Measurements from ENCODE around the gene KRT76.

KRT76 gene

GRCh38 chr12:52802442-52802841, 25.3 kb upstream of the KRT76 start:
- TF ChIP-seq, protein P1, sequence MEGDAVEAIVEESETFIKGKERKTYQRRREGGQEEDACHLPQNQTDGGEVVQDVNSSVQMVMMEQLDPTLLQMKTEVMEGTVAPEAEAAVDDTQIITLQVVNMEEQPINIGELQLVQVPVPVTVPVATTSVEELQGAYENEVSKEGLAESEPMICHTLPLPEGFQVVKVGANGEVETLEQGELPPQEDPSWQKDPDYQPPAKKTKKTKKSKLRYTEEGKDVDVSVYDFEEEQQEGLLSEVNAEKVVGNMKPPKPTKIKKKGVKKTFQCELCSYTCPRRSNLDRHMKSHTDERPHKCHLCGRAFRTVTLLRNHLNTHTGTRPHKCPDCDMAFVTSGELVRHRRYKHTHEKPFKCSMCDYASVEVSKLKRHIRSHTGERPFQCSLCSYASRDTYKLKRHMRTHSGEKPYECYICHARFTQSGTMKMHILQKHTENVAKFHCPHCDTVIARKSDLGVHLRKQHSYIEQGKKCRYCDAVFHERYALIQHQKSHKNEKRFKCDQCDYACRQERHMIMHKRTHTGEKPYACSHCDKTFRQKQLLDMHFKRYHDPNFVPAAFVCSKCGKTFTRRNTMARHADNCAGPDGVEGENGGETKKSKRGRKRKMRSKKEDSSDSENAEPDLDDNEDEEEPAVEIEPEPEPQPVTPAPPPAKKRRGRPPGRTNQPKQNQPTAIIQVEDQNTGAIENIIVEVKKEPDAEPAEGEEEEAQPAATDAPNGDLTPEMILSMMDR (IDR thresholded peaks at IDR 0.05; ENCODE audit: control insufficient read depth, insufficient read depth, low read depth, low read length, missing control alignments) = no peak
- H3K4me3 ChIP-seq (ENCODE audit: control insufficient read depth, low read depth, low read length) = no peak overlapping the region
- no peak for DNase-seq (ENCODE audit: low read depth)

DNA sequence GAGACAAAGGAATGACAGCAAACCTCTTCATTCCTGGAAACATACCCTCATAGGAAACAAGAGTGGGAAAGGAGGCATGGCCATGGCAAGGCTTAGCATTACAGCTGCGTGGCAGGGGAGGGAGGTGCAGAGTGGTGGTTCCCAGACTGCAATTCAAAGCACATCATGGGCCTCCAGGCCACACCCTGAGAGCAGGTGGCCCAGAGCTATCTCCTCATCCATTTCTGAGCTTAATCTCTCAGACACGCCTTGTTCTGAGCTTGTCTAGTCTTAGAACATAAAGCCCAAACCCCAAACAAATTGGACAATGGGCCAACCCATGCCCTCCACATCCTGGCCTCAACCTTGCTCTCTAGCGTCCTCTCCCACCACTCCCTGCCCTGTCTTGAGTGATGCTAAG, 24.6 kb upstream of the KRT76 start:
- no peak for DNase-seq (ENCODE audit: low read depth)
- TF ChIP-seq, protein P1 (IDR thresholded peaks at IDR 0.05; ENCODE audit: control insufficient read depth, insufficient read depth, low read depth, low read length, missing control alignments) = no peak
- H3K4me3 ChIP-seq (ENCODE audit: control insufficient read depth, low read depth, low read length) = no peak overlapping the region

DNA sequence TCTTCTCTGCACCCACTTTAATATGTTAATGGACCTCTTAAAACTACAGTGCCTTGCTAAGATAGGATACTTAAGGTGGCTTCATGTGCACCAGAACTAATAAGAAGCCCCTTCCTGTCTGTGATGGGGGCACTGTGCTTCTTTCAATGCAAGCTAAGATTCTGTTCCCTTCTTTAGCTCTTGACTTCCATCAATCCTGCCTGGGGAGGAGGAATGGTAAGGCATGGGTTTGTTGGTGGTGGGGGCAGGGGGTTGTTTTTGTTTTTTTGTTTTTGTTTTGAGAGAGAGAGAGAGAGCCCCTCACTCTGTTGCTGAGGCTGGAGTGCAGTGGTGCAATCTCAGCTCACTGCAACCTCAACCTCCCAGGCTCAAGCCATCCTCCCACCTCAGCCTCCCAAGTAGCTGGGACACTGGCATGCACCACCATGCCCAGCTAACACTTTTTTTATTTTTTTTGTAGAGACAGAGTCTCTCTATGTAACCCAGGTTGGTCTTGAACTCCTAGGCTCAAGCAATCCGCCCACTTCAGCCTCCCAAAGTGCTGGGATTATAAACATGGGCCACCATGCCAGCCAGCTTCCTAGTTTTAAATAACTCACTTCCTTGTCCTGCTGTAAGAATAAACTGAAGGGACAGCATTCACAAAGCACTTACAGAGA, 23.2 kb upstream of the KRT76 start:
- no peak for DNase-seq (ENCODE audit: low read depth)
- TF ChIP-seq, protein P1 (IDR thresholded peaks at IDR 0.05; ENCODE audit: control insufficient read depth, insufficient read depth, low read depth, low read length, missing control alignments) = no peak

GRCh38 chr12:52799505-52800211, 22.5 kb upstream of the KRT76 start:
- DNase-seq (ENCODE audit: low read depth) = no peak
- TF ChIP-seq, protein P1 (IDR thresholded peaks at IDR 0.05; ENCODE audit: control insufficient read depth, insufficient read depth, low read depth, low read length, missing control alignments) = no peak
- no peak overlapping the region for H3K4me3 ChIP-seq (ENCODE audit: control insufficient read depth, low read depth, low read length)

More for the DNA sequence above, 23.2 kb upstream of the KRT76 start:
- no peak overlapping the region for H3K4me3 ChIP-seq (ENCODE audit: control insufficient read depth, low read depth, low read length)

- no peak for DNase-seq (ENCODE audit: low read depth)
- no peak overlapping the region for H3K4me3 ChIP-seq (ENCODE audit: control insufficient read depth, low read depth, low read length)
- TF ChIP-seq, protein P1 (IDR thresholded peaks at IDR 0.05; ENCODE audit: control insufficient read depth, insufficient read depth, low read depth, low read length, missing control alignments) = no peak
Observed at GRCh38 chr12:52798671-52799504, 21.7 kb upstream of the KRT76 start.

GRCh38 chr12:52798003-52798670, 21.0 kb upstream of the KRT76 start:
- TF ChIP-seq, protein P1 (IDR thresholded peaks at IDR 0.05; ENCODE audit: control insufficient read depth, insufficient read depth, low read depth, low read length, missing control alignments) = no peak
- H3K4me3 ChIP-seq (ENCODE audit: control insufficient read depth, low read depth, low read length) = no peak overlapping the region
- no peak for DNase-seq (ENCODE audit: low read depth)
